Panc1 (cell line): Measurements from ENCODE around the gene C1orf74.

Experiments used
- REST ChIP-seq, 2 experiments: IDR thresholded peaks; 2 replicates each; pipeline ENCODE4 v1.6.1; 2011 to 2012; ENCODE audit warnings: low read depth in 2 of 2, control low read depth in 1 of 2, low read length in 1 of 2, mild to moderate bottlenecking in 1 of 2, moderate library complexity in 1 of 2; ENCODE audit not compliant: insufficient read depth in 1 of 2
- TF ChIP-seq, protein P1 (sequence below): fragments of 450-650 bp; IDR thresholded peaks from 2 replicates; pipeline ENCODE4 v1.5.1; 2017; ENCODE audit warnings: mild to moderate bottlenecking

DNA sequence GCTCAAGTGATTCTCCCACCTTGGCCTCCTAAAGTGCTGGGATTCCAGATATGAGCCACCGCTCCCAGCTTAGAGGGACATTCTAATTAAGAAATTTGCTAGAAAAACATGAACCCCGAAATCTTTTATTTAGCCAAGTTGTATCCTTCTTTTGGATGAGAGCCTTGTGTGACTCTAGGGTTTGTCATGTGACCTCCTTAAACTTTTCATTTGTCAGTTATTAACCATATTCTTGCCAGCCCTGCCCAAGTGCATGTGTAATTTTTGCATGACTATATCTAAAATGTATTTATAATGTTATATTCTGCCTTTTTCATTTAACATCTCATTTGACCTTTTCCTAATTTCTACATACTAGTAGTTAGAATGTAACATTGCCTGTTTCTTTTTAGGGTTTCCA is 45.4 kb upstream of the C1orf74 start:
- TF ChIP-seq, protein P1, sequence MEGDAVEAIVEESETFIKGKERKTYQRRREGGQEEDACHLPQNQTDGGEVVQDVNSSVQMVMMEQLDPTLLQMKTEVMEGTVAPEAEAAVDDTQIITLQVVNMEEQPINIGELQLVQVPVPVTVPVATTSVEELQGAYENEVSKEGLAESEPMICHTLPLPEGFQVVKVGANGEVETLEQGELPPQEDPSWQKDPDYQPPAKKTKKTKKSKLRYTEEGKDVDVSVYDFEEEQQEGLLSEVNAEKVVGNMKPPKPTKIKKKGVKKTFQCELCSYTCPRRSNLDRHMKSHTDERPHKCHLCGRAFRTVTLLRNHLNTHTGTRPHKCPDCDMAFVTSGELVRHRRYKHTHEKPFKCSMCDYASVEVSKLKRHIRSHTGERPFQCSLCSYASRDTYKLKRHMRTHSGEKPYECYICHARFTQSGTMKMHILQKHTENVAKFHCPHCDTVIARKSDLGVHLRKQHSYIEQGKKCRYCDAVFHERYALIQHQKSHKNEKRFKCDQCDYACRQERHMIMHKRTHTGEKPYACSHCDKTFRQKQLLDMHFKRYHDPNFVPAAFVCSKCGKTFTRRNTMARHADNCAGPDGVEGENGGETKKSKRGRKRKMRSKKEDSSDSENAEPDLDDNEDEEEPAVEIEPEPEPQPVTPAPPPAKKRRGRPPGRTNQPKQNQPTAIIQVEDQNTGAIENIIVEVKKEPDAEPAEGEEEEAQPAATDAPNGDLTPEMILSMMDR = no peak
- no peak for TF ChIP-seq REST (IDR thresholded peaks at IDR 0.05; ENCODE audit: insufficient read depth in 1 of 2, low read depth in 2 of 2, low read length in 1 of 2)
